ENCODE data around the gene RGPD3. TPM values are rescaled to one million over a fixed set of nuclear protein-coding genes. Genes with fewer than 3 reads are reported as not detected.

RGPD3 gene
- total RNA-seq (ENCODE audit: low replicate concordance): under 0.01 and 0.15 TPM in 2 replicates

DNA sequence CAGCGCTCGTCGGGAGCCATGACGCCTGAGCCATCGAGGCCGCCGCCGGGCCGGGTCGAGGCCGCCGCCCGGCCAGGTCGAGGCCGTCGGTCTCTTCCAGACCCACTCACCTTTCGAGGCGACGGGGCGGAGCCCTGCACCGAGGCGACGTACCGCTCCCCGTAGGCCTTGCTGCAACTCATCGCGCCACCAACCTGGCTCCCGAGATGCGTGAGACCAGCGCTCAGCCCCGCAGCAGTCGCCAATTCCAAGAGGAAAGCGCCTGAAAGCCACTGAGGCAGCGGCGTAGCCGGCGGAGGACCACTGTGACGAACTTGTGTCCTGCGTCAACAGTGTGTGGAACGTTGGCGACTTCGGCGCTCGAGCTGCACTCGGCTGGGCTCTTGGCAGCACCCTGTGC is at the start of gene RGPD3:
Gene RGPD3, minus strand, starts transcription at position 307 of the 400 bp plus-strand sequence. Its CDS starts 125 bp downstream, at position 182.

DNA sequence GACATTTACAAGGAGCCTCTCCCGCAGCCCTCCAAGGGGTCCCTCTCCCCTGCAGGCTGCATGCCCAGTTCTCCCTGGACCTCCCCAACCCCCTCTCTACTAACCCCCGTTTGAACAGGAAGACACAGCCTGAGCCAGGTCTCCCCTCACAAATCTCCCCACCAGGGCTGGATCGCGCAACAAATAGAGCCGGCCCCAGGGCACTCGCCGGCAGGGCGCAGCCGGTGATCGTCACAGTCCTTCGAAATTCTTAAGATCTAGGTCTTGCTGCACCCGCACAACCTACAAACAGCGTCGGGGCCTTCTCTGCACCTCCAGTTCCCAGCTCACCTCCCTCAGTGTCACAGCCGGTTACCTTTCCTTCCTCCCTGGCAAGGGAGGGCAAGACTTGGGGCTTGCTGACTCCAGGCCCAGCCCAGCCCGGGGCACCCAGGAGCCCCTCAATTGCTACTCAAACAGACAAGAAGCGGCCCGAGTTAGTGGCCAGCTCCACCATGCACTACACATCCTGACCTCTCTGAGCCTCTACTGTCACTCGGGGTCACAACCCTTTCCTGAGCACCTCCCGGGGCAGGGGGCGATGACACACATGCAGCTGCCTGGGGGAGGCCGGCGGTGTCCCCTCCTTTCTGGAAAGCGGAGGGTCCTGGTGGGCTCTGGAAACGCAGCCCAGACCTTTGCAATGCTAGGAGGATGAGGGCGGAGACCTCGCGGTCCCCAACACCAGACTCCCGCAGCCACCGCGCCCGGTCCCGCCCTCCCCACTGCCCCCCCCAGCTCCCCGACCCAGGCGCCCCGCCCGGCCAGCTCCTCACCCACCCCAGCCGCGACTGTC is 18.6 kb upstream of the RGPD3 start, which contains the start of gene CD8B2:
Gene CD8B2, plus strand, starts transcription at position 814 of the 835 bp plus-strand sequence. CDS start 63 bp downstream, outside the sequence.

Other genes starting within 250 kb of the RGPD3 start
- gene CD8B2, start 19.0 kb upstream of the RGPD3 start, total RNA-seq (ENCODE audit: low replicate concordance): 0.23 TPM in 1 of 2 replicates, not detected in the other